ENCODE data around the gene MAPK4. TPM values are rescaled to one million over a fixed set of nuclear protein-coding genes. Genes with fewer than 3 reads are reported as not detected.

MAPK4 gene
- total and polyA plus RNA-seq, 2 of the 4 experiments (the other 2 are of a cell fraction): not detected

DNA sequence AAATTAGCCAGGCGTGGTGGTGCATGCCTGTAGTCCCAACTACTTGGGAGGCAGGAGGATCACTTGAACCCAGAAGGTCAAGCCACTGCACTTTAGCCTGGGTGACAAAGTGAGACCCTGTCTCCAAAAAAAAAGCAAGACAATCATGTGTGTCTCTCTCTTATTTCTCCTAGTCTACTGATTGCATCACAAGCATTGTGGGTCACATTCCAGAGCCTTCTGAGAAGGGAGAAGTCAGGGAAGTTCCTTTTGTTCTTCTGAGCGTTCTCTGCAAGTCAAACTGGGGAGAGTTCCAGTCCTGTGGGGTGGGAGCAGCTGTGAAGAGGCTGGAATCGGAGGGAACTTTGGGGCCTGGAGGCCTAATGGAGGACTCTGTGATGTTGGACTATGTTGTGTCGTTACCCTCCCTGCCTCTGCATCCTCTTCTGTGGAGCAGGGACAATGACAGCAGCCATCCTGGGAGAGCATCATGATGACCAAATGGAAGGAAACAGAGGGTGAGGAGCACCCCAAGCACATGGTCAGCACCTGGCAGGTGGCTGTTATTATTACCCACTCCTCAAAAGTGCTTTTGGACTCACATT, 144.6 kb downstream of the MAPK4 start:
- Histone ChIP-seq H3K36me3 (ENCODE audit: control insufficient read depth, insufficient read depth, low read length) (no peaks in the 10 kb centered on the region), H3K4me2 (ENCODE audit: low read depth, low read length) (no peak overlapping the region), H3K14ac (replicated peaks; ENCODE audit: low read depth, low read length) (no peak overlapping the region), H3K56ac (ENCODE audit: extremely low read depth, insufficient read depth, low read length) (no peak overlapping the region), H3K23ac (ENCODE audit: low read depth, low read length) (no peak overlapping the region), H3K18ac (ENCODE audit: low read depth, low read length) (no peak overlapping the region), H3K4me3 (ENCODE audit: insufficient read depth, low read depth, low read length) (no peak overlapping the region), H3K4me1 (ENCODE audit: control insufficient read depth, insufficient read depth, low read length) (no peaks in the 10 kb centered on the region), H4K8ac (ENCODE audit: low read depth in 2 of 2, low read length in 2 of 2) (no peak overlapping the region), H3K4ac (ENCODE audit: low read depth, low read length) (no peak overlapping the region), H2BK15ac (ENCODE audit: low read depth, low read length) (no peak overlapping the region), H3K27ac (ENCODE audit: insufficient read depth, low read length) (no peak overlapping the region), H3K27me3 (ENCODE audit: control insufficient read depth, insufficient read depth, low read length) (no peaks in the 10 kb centered on the region), H2AFZ (replicated peaks; ENCODE audit: low read length, poor library complexity) (no peak overlapping the region), H3K9ac (ENCODE audit: low read depth, low read length) (no peak overlapping the region), H3K9me3 (ENCODE audit: control insufficient read depth, insufficient read depth, low read length) (no peaks in the 10 kb centered on the region), H2BK120ac (ENCODE audit: low read depth, low read length) (no peak overlapping the region), H3K9me1 (ENCODE audit: insufficient read depth, low read length) (no peaks in the 10 kb centered on the region), H4K5ac (ENCODE audit: low read depth, low read length) (no peak overlapping the region), H2BK20ac (ENCODE audit: low read depth, low read length) (no peak overlapping the region), H2AK9ac (replicated peaks; ENCODE audit: low read depth, low read length, poor library complexity) (no peak overlapping the region), H2BK5ac (ENCODE audit: low read depth, low read length, poor library complexity, severe bottlenecking) (no peak overlapping the region), H4K91ac (ENCODE audit: insufficient read depth, low read depth, low read length) (no peak overlapping the region), H2AK5ac (ENCODE audit: low read depth, low read length) (no peak overlapping the region), H3K79me1 (ENCODE audit: low read depth in 1 of 2, low read length in 2 of 2) (no peaks in the 10 kb centered on the region), H4K20me1 (ENCODE audit: insufficient read depth, low read length) (no peaks in the 10 kb centered on the region)
- DNase-seq: no peak
- TF ChIP-seq POLR2A (IDR thresholded peaks at IDR 0.05; ENCODE audit: low read depth, low read length) (no peak), CEBPB (IDR thresholded peaks at IDR 0.05; ENCODE audit: low read depth, low read length) (no peak), BHLHE40 (IDR thresholded peaks at IDR 0.05; ENCODE audit: low read depth, low read length) (no peak), RFX5 (IDR thresholded peaks at IDR 0.05; ENCODE audit: low read depth, low read length) (no peak), MXI1 (IDR thresholded peaks at IDR 0.05; ENCODE audit: borderline replicate concordance, low read depth, low read length) (no peak), RCOR1 (IDR thresholded peaks at IDR 0.05; ENCODE audit: insufficient replicate concordance, low read length) (no peak), MAZ (IDR thresholded peaks at IDR 0.05; ENCODE audit: borderline replicate concordance, low read depth, low read length) (no peak), CHD1 (IDR thresholded peaks at IDR 0.05; ENCODE audit: low read depth, low read length) (no peak), SMC3 (IDR thresholded peaks at IDR 0.05; ENCODE audit: low read depth, low read length) (no peak), FOS (IDR thresholded peaks at IDR 0.05; ENCODE audit: low read depth, low read length) (no peak), RAD21 (IDR thresholded peaks at IDR 0.05; ENCODE audit: low read length) (no peak), MAFK (IDR thresholded peaks at IDR 0.05; ENCODE audit: low read depth, low read length) (no peak), NFE2L2 (IDR thresholded peaks at IDR 0.05; ENCODE audit: low read depth, low read length) (no peak)
- TF ChIP-seq, protein P1, sequence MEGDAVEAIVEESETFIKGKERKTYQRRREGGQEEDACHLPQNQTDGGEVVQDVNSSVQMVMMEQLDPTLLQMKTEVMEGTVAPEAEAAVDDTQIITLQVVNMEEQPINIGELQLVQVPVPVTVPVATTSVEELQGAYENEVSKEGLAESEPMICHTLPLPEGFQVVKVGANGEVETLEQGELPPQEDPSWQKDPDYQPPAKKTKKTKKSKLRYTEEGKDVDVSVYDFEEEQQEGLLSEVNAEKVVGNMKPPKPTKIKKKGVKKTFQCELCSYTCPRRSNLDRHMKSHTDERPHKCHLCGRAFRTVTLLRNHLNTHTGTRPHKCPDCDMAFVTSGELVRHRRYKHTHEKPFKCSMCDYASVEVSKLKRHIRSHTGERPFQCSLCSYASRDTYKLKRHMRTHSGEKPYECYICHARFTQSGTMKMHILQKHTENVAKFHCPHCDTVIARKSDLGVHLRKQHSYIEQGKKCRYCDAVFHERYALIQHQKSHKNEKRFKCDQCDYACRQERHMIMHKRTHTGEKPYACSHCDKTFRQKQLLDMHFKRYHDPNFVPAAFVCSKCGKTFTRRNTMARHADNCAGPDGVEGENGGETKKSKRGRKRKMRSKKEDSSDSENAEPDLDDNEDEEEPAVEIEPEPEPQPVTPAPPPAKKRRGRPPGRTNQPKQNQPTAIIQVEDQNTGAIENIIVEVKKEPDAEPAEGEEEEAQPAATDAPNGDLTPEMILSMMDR (conservative IDR thresholded peaks at IDR 0.05; ENCODE audit: low read depth, low read length): no peak
- TF ChIP-seq, protein P2, sequence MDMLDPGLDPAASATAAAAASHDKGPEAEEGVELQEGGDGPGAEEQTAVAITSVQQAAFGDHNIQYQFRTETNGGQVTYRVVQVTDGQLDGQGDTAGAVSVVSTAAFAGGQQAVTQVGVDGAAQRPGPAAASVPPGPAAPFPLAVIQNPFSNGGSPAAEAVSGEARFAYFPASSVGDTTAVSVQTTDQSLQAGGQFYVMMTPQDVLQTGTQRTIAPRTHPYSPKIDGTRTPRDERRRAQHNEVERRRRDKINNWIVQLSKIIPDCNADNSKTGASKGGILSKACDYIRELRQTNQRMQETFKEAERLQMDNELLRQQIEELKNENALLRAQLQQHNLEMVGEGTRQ (IDR thresholded peaks at IDR 0.05; ENCODE audit: low read depth, low read length): no peak
- TF ChIP-seq, protein P3, sequence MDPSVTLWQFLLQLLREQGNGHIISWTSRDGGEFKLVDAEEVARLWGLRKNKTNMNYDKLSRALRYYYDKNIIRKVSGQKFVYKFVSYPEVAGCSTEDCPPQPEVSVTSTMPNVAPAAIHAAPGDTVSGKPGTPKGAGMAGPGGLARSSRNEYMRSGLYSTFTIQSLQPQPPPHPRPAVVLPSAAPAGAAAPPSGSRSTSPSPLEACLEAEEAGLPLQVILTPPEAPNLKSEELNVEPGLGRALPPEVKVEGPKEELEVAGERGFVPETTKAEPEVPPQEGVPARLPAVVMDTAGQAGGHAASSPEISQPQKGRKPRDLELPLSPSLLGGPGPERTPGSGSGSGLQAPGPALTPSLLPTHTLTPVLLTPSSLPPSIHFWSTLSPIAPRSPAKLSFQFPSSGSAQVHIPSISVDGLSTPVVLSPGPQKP (IDR thresholded peaks at IDR 0.05; ENCODE audit: borderline replicate concordance, low read depth, low read length): no peak
- CTCF ChIA-PET: no interaction called here
- POLR2A ChIA-PET (ENCODE audit: unreplicated experiment): no interaction called here
- BruUV-seq (replicated peaks): no TSS peak
- dilution Hi-C loops (cut with HindIII; ENCODE audit: low sequenced_read_pairs, unreplicated experiment): no loop called here
- 30% methylated on average over 2 of the region's 4 CpGs; no CpG with 5 or more reads in 1 of the 2 experiments for WGBS, 2 experiments (ENCODE audit: extremely low coverage in 2 of 2, insufficient read length in 1 of 2)
- in situ Hi-C loops (cut with MboI; ENCODE audit: low sequenced_read_pairs): no loop called here
- ATAC-seq (ENCODE audit: low read depth): no peak
- intact Hi-C loops (cut with micrococcal nuclease): no loop called here
